Panc1 (cell line): ENCODE data around the gene SERPINE2. TPM values are rescaled to one million over a fixed set of nuclear protein-coding genes. Genes with fewer than 3 reads are reported as not detected.
A peak's percentile ranks its signal among the peaks of the same experiment; 100 is the strongest.

Source experiments
- ATAC-seq: fragments of 200-7000 bp; cut with Tn5 transposase; 2 replicates; pipeline ENCODE4 v1.9.1; 2020; ENCODE audit warnings: mild to moderate bottlenecking, moderate library complexity
- BruUV-seq: library from RNA; stranded (reverse); fragments of 400-500 nt; replicated peaks from 2 replicates; lab custom pipeline; 2021; lab: Mats Ljungman, UMichigan
- CTCF ChIA-PET: fragments of 300-600 bp; sonication (Branson Sonifier 250); formaldehyde crosslinking; loops from one replicate; lab custom pipeline; 2022; ENCODE audit warnings: antibody characterized with exemption; lab: Charles Lee
- POLR2A ChIA-PET: fragments of 300-600 bp; sonication (Branson Sonifier 250); formaldehyde crosslinking; loops from one replicate; lab custom pipeline; 2022; ENCODE audit warnings: antibody characterized with exemption; lab: Charles Lee
- DNase-seq: peaks from one replicate; pipeline ENCODE4 v3.0.0-alpha.2; 2010; ENCODE audit warnings: low read depth, low spot score
- H3K27ac ChIP-seq: 2 replicates; pipeline ENCODE4 v1.5.1; 2011; ENCODE audit warnings: mild to moderate bottlenecking, low read length, inconsistent platforms
- H3K27me3 ChIP-seq: fragments of 200-500 bp; sonication (Bioruptor generic); 2 replicates; pipeline ENCODE4 v1.6.0; 2014; ENCODE audit warnings: low read length, inconsistent platforms; ENCODE audit not compliant: control insufficient read depth, insufficient read depth
- H3K36me3 ChIP-seq: fragments of 200-500 bp; sonication (Bioruptor generic); 2 replicates; pipeline ENCODE4 v1.5.1; 2014; ENCODE audit warnings: inconsistent platforms, mild to moderate bottlenecking, low read length, moderate library complexity; ENCODE audit not compliant: control insufficient read depth, insufficient read depth
- H3K4me1 ChIP-seq: 2 replicates; pipeline ENCODE4 v1.5.1; 2011; ENCODE audit warnings: inconsistent platforms, mild to moderate bottlenecking, low read length, moderate library complexity; ENCODE audit not compliant: control insufficient read depth, insufficient read depth
- H3K4me3 ChIP-seq, 2 experiments: 2 replicates each; pipeline ENCODE4 v1.5.1; 2011 to 2012; ENCODE audit warnings: low read depth in 2 of 2, low read length in 2 of 2, mild to moderate bottlenecking in 2 of 2, inconsistent platforms in 1 of 2, moderate library complexity in 1 of 2
- H3K9me3 ChIP-seq: fragments of 200-500 bp; sonication (Bioruptor generic); 2 replicates; pipeline ENCODE4 v1.5.1; 2014; ENCODE audit warnings: low read depth, mild to moderate bottlenecking, inconsistent platforms, low read length, moderate library complexity; ENCODE audit not compliant: control insufficient read depth, insufficient read depth
- POLR2AphosphoS5 ChIP-seq: IDR thresholded peaks from 2 replicates; pipeline ENCODE4 v1.6.1; 2012; ENCODE audit warnings: mild to moderate bottlenecking, low read depth, low read length, moderate library complexity
- SIN3A ChIP-seq: IDR thresholded peaks from 2 replicates; pipeline ENCODE4 v1.6.1; 2012; ENCODE audit warnings: low read depth, mild to moderate bottlenecking, low read length, moderate library complexity, borderline replicate concordance; ENCODE audit not compliant: insufficient read depth
- TCF7L2 ChIP-seq: IDR thresholded peaks from 2 replicates; pipeline ENCODE4 v1.6.1; 2011; ENCODE audit warnings: mild to moderate bottlenecking, low read depth, low read length, inconsistent platforms
- in situ Hi-C: cut with HindIII; loops from 2 replicates; pipeline ENCODE4 v1.10.0; 2016; ENCODE audit warnings: low sequenced_read_pairs, low pct_unique_long_range_greater_than_20kb
- intact Hi-C: fragments of 100-400 bp; cut with micrococcal nuclease; formaldehyde crosslinking; loops from one replicate; pipeline ENCODE4 v1.10.0; 2022; ENCODE audit not compliant: unreplicated experiment
- total RNA-seq: library from RNA; stranded (reverse); gene quantifications from one replicate; pipeline ENCODE4 v1.2.1, GENCODE V29; 2021; ENCODE audit not compliant: unreplicated experiment
- TF ChIP-seq, protein P1 (sequence below), 2 experiments: IDR thresholded peaks; 2 replicates each; pipeline ENCODE4 v1.6.1; 2011 to 2012; ENCODE audit warnings: low read depth in 2 of 2, control low read depth in 1 of 2, low read length in 1 of 2, mild to moderate bottlenecking in 1 of 2, moderate library complexity in 1 of 2; ENCODE audit not compliant: insufficient read depth in 1 of 2
- TF ChIP-seq, protein P2 (sequence below): fragments of 450-650 bp; IDR thresholded peaks from 2 replicates; pipeline ENCODE4 v1.5.1; 2017; ENCODE audit warnings: mild to moderate bottlenecking

The SERPINE2 gene
- total RNA-seq, 1 experiment from 2014 or later = 3.1 TPM

DNA sequence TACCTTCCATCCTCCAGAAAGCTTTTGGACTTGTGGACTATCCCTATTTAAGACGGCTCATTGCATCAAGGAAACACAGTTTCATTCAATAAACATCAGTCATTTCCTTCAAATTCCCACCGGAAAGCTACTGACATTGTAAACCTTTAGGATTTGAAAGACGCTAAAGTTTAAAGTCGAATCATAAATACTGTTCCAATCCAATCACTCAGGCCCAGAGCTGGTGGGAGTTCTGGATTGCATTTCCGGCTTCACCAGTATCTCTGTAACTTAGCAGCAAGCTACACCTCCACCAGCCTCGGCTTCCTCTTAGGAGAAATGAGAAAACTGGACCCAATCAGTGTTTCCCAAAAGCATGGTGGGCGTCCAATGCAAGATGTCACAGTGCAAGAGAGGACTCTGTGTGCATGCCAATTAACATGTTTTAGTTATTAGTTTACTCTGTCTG lies 95.5 kb downstream of the SERPINE2 start:
- DNase-seq (no peak), ATAC-seq (peak; percentile 36; the same call in 1 of the 2 replicates)
- no TSS peak for BruUV-seq
- peaks cover 16% of the 10 kb centered on the region for H3K4me1 ChIP-seq
- H3K9me3 ChIP-seq = no peaks in the 10 kb centered on the region
- TF ChIP-seq, protein P1, sequence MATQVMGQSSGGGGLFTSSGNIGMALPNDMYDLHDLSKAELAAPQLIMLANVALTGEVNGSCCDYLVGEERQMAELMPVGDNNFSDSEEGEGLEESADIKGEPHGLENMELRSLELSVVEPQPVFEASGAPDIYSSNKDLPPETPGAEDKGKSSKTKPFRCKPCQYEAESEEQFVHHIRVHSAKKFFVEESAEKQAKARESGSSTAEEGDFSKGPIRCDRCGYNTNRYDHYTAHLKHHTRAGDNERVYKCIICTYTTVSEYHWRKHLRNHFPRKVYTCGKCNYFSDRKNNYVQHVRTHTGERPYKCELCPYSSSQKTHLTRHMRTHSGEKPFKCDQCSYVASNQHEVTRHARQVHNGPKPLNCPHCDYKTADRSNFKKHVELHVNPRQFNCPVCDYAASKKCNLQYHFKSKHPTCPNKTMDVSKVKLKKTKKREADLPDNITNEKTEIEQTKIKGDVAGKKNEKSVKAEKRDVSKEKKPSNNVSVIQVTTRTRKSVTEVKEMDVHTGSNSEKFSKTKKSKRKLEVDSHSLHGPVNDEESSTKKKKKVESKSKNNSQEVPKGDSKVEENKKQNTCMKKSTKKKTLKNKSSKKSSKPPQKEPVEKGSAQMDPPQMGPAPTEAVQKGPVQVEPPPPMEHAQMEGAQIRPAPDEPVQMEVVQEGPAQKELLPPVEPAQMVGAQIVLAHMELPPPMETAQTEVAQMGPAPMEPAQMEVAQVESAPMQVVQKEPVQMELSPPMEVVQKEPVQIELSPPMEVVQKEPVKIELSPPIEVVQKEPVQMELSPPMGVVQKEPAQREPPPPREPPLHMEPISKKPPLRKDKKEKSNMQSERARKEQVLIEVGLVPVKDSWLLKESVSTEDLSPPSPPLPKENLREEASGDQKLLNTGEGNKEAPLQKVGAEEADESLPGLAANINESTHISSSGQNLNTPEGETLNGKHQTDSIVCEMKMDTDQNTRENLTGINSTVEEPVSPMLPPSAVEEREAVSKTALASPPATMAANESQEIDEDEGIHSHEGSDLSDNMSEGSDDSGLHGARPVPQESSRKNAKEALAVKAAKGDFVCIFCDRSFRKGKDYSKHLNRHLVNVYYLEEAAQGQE (IDR thresholded peaks at IDR 0.05; ENCODE audit: insufficient read depth in 1 of 2, low read depth in 2 of 2, low read length in 1 of 2) = no peak
- TF ChIP-seq SIN3A (no peak), POLR2AphosphoS5 (no peak), TCF7L2 (no peak)
- TF ChIP-seq, protein P2, sequence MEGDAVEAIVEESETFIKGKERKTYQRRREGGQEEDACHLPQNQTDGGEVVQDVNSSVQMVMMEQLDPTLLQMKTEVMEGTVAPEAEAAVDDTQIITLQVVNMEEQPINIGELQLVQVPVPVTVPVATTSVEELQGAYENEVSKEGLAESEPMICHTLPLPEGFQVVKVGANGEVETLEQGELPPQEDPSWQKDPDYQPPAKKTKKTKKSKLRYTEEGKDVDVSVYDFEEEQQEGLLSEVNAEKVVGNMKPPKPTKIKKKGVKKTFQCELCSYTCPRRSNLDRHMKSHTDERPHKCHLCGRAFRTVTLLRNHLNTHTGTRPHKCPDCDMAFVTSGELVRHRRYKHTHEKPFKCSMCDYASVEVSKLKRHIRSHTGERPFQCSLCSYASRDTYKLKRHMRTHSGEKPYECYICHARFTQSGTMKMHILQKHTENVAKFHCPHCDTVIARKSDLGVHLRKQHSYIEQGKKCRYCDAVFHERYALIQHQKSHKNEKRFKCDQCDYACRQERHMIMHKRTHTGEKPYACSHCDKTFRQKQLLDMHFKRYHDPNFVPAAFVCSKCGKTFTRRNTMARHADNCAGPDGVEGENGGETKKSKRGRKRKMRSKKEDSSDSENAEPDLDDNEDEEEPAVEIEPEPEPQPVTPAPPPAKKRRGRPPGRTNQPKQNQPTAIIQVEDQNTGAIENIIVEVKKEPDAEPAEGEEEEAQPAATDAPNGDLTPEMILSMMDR = no peak
- in situ Hi-C loops (no loop called here), intact Hi-C loops (no loop called here)
- H3K27ac ChIP-seq = peak overlapping the region; percentile 83
- H3K4me3 ChIP-seq = peak overlapping the region; percentile 83 to 87
- no peaks in the 10 kb centered on the region; the same call in 1 of the 2 replicates for H3K36me3 ChIP-seq
- no peaks in the 10 kb centered on the region for H3K27me3 ChIP-seq
- CTCF ChIA-PET = no interaction called here
- POLR2A ChIA-PET = interaction anchor here (0.7 kb wide), 1 partner anchor 301 kb away, joined by 3 read pairs; no protein-coding TSS in a partner anchor

DNA sequence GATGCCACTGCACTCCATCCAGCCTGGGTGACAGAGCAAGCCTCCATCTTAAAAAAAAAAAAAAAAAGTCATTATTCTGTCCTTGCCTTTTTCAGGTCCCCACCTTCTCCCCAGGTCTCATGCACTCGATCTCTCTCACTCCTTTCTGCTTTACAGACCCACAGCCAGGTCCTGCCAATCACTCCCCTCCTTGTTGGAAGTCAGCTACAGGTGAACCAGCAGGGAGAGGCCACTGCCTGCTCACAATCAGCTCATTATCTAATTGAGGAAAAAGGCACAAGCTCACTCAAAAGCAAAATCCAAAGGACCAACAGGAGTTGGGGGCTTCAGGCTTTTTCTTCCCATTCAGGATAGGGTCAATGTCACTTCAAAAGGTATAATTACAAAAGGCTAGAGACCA lies 96.0 kb downstream of the SERPINE2 start:
- peak overlapping the region; percentile 83 for H3K27ac ChIP-seq
- TF ChIP-seq TCF7L2 = no peak
- TF ChIP-seq POLR2AphosphoS5 = no peak
- TF ChIP-seq SIN3A = no peak
- TF ChIP-seq, protein P1 (IDR thresholded peaks at IDR 0.05; ENCODE audit: insufficient read depth in 1 of 2, low read depth in 2 of 2, low read length in 1 of 2) = no peak
- TF ChIP-seq, protein P2 = no peak
- CTCF ChIA-PET = no interaction called here
- H3K4me1 ChIP-seq = peaks cover 16% of the 10 kb centered on the region
- no peaks in the 10 kb centered on the region for H3K9me3 ChIP-seq
- POLR2A ChIA-PET = interaction anchor here (0.7 kb wide), 1 partner anchor 301 kb away, joined by 3 read pairs; no protein-coding TSS in a partner anchor
- no peak for ATAC-seq
- intact Hi-C loops (no loop called here), in situ Hi-C loops (no loop called here)
- H3K4me3 ChIP-seq = peak overlapping the region; percentile 83 to 87
- BruUV-seq = TSS peak; percentile 74
- DNase-seq = no peak
- no peaks in the 10 kb centered on the region for H3K27me3 ChIP-seq
- H3K36me3 ChIP-seq = no peaks in the 10 kb centered on the region; the same call in 1 of the 2 replicates
